NCI-H345 treated with DMSO at 0.1 percent for 48 hours (cell line): ENCODE results near the gene RLF.

Experiments used
- DNase-seq: peaks from one replicate; lab custom pipeline; 2025; ENCODE audit not compliant: unreplicated experiment; lab: John Stamatoyannopoulos, UW

RLF gene

GRCh38 chr1:40226192-40226591 lies 65.0 kb downstream of the RLF start:
- no peak for DNase-seq

DNA sequence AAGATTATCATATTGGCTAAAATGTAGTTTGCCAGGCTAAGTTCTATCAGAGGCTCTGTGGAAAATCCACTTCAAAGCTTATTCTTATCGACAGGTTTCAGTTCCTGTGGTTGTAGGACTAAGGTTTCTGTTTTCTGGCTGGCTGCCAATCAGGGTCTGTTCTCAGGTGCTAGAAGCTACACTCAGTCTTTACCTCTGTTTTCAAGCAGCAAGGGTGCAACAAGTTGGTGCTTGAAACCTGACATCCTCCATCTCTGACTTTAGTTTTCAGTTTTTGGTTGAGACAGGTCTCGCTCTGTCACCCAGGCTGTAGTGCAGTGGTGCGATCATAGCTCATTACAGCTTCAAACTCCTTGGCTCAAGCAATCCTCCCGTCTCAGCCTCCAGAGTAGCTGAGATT lies 71.3 kb downstream of the RLF start:
- no peak for DNase-seq

DNA sequence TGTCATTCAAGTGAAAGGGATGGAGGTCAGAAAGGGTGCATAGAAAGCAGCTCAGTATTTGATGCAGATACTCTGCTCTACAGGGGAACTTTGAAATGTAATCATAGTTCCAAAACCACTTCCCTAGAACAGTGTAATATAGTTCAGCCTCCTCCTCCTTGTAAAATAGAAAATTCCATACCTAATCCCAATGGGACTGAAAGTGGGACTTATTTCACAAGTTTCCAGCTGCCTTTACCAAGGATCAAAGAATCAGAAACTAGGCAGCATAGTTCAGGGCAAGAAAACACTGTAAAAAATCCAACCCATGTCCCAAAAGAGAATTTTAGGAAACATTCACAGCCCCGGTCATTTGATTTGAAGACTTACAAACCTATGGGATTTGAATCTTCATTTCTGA lies 78.4 kb downstream of the RLF start:
- DNase-seq, result no peak

- no peak for DNase-seq
These were observed 79.2 kb downstream of the RLF start for GRCh38 chr1:40240390-40240789.

GRCh38 chr1:40241362-40241761 lies 80.2 kb downstream of the RLF start:
- DNase-seq, result no peak

DNA sequence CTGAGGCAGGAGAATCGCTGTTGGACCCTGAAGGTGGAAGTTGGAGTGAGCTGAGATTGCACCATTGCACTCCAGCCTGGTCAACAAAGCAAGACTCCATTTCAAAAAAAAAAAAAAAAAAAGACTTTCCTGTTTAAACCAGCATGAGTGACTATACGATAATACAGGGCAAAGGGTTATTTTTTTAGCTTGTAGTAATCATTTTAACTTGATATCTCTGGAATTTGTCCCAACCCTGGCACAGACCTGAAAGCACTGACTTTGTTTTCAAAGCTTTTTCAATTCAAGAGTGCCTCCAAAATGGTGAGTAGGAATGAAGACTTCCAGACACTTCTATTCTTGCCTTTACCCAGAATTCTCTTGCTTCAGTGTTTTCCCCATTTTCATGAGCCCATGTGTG lies 82.2 kb downstream of the RLF start:
- no peak for DNase-seq

DNA sequence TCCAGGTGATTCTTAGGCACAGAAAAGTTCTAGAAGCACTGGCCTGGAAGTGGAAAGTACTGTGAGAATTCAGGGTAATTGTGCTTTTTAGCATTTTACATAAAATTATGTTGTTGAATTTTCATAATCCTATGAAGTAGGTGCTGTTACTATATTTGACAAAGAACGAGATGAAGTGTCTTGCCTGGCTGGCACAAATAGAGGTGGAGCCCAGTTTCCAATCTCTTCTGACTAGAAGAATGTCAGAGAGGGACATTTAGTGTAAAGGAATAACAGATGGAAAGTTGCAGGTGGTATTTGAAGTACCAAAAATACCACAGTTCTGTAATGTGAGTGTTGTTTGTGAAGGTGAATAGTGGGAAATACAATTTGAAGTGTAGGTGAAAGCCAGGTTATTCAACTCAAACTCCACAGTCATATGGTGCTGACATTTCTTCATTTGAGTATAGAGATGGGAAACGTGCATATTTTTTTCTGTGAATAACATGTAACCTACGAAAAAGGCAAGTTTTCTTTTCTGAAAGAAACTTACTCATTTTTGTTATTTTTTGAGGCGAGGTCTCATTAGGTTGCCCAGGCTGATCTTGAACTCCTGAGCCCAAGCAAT lies 83.1 kb downstream of the RLF start:
- no peak for DNase-seq

- DNase-seq, result no peak
These were observed 84.5 kb downstream of the RLF start for GRCh38 chr1:40245686-40246085.

GRCh38 chr1:40247655-40248054 lies 86.5 kb downstream of the RLF start, which contains the start of gene TMCO2:
TMCO2 (plus strand) TSS chr1:40247937; CDS start chr1:40247994, 57 bp downstream.
- DNase-seq, result no peak

GRCh38 chr1:40248412-40248811 lies 87.2 kb downstream of the RLF start:
- no peak for DNase-seq

DNA sequence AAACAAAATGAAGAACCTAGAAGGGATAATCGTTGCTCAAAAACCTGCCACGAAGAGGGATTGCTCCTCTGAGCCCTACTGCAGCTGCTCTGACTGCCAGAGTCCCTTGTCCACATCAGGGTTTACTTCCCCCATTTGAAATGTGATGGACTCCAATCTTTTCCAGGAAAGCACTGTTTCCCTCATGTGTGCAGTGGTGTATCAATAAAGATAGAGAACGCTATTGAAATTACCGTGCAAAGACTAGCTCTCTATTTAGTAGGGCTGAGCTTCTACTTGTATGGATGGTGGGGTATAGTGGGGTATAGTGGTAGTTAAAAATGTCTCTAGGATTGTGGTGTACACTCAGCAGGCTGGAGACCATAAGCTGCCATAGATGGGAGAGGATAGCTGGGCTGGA lies 90.3 kb downstream of the RLF start:
- no peak for DNase-seq

DNA sequence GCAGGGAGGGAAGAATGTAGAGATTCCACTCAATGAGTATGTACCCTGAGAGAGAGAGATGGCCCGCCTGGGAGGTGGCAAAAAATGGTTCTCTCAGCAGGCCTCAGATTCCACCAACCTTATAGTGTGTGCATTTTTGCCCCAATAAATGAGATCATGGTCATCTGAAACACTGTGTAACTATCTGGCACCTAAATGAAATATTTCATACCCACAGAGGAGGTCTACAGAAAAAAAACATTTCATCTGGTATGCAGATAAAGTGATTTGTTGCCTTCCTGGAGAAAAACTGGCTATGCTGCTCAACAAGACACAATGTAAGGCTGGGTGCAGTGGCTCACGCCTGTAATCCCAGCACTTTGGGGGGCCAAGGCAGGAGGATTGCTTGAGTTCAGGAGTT lies 91.4 kb downstream of the RLF start:
- DNase-seq, result no peak

- no peak for DNase-seq
These were observed 94.0 kb downstream of the RLF start for GRCh38 chr1:40255231-40255630.

DNA sequence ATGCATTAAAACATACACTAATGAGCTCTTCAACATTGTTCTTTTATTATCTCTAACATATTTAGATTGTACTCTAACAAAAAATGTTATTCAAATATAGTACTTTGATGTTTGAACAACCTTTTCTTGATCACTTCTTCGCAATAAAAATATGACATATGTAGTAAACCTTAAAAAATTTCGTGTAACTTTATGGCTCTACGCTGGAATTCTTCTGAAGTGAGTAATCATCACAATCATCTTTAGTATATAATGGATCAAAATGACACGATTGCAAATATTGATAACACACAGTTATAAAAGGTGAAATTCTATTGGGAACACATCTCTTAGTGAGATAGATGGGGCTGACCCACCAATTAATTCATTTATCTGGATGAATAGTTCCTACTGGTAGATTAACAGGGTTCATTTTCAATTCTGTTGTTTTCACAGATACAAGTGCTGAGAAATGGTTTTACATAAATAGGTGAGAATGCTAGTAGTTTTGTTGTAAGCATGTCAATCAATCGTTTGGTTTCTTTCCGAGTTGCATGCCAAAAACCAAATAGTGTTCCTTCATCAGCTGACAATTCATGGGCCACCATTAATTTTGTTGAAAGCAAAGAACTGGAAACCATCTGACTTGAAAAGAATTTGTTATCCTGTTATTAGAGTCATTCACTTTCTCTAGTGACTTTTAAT lies 95.4 kb downstream of the RLF start:
- DNase-seq, result no peak

- DNase-seq, result no peak
These were observed 96.1 kb downstream of the RLF start for GRCh38 chr1:40257313-40257687.

DNA sequence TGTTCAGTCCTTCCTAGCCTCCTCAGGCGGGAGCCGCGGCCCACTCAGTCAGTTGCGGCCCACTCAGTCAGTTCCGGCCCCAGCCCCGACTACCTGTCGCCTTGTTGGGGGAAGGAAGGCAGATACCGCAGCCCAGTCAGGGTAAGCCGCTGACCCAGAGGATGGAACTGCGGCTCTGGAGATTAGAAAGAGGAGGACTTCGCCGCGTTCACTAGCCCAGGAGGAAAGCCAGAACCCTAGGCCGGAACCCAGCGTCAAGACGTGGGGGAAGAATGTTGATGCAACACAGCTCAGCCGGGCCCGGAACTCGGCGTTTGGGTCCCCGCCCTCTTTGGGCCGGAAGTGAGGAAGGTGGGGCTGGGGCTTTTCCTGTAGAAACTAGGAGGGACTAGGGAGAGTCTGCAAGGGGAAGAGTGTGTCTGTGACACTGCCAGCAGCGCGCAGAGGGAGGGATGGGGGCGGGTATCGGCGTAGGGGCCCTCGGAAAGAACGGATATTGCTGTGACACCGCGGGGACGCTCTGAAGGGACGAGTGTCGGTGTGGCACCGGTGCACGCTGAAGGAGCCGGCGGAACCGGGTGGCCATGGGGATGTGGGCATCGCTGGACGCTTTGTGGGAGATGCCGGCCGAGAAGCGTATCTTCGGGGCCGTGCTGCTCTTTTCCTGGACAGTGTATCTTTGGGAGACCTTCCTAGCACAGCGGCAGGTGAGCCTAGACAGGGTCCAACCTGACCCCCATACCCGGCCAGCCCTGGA lies 96.7 kb downstream of the RLF start, which contains the start of gene ZMPSTE24:
TSS of gene ZMPSTE24 (plus strand) at position 549 of the 757 bp plus-strand sequence. CDS start at position 585, 36 bp downstream.
- DNase-seq, result peak; percentile 89

DNA sequence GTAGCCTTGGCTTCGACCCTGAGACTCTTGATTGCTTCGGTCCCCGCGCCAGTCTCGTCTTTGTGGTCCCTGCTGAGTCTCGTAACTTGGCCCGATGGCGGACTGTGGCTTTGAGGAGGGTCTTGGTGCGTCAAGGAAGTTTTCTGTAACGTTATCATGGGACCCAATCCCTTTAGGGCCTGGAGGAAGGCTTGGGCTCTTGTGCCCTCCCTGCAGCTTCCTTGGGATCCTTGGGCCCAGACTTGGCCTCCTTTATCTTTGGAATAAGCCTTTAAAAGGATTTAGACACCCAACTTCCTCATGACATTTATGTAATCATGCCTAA lies 97.2 kb downstream of the RLF start:
- DNase-seq, result no peak

- DNase-seq, result no peak
These were observed 103.2 kb downstream of the RLF start for GRCh38 chr1:40264354-40264781.

DNA sequence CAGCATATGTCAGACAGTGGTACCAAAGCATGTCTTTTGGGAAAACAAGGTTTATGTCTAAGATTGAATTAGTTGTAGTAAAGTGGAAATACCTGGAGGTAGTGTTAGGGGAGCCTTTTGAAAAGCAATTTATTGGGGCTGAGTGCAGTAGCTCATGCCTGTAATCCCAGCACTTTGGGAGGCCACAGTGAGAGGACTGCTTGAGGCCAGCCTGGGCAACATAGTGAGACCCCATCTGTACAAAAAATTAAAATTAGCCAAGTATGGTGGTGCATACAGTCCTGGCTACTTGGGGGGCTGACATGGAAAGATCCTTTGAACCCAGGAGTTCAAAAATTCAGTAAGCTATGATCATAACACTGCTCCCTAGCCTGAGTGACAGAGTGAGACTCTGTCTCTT lies 104.1 kb downstream of the RLF start:
- DNase-seq, result no peak

- no peak for DNase-seq
These were observed 104.7 kb downstream of the RLF start for GRCh38 chr1:40265919-40266318.

DNA sequence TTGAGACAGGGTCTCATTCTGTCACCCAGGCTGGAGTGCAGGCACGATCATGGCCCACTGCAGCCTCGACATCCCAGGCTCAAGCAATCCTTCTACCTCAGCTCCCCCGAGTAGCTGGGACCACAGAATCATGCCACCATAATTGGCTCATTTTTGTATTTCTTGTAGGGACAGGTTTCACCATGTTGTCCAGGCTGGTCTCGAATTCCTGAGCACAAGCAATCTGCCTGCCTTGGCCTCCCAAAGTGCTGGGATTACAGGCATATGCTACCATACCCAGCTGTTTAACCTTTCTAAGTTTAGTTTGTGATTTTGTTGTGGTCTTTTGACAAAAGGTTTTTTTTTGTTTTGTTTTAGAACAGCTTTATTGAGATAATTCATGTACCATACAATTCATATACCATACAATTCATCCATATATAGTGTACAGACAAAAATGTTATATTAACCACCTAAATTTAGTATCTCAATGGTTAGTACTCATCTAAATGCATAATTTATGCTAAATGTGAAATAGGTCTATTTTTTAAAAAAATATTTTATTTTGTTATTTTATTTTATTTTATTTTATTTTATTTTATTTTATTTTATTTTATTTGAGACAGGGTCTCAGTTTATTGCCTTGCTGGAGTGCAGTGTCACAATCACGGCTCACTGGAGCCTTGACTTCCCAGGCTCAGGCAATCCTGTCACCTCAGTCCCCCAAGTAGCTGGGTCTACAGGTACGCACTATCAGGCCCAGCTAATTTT lies 105.8 kb downstream of the RLF start:
- DNase-seq, result no peak

- no peak for DNase-seq
These were observed 106.6 kb downstream of the RLF start for GRCh38 chr1:40267767-40268187.
